K562 (cell line): ENCODE results near the gene SRRM5. TPM values are rescaled to one million over a fixed set of nuclear protein-coding genes. Genes with fewer than 3 reads are reported as not detected.

Experiments used
- ATAC-seq: fragments of 200-7000 bp; cut with Tn5 transposase; 3 replicates; pipeline ENCODE4 v1.9.1; 2020; ENCODE audit warnings: moderate library complexity
- BruUV-seq: library from RNA; stranded (reverse); fragments of 400-500 nt; replicated peaks from 2 replicates; lab custom pipeline; 2021; lab: Mats Ljungman, UMichigan
- CTCF ChIA-PET: fragments of 300-600 bp; formaldehyde crosslinking; extraction: SDS; loops from one replicate; lab custom pipeline; 2021; ENCODE audit warnings: low intra/inter-chr PET ratio; lab: Yijun Ruan, JAX
- POLR2A ChIA-PET: fragments of 300-600, 350-650 bp; sonication (Branson Sonifier 250); formaldehyde crosslinking; extraction: SDS; loops from one replicate; lab custom pipeline; 2021; ENCODE audit warnings: antibody characterized with exemption, inconsistent platforms; lab: Yijun Ruan, JAX
- DNase-seq, 4 experiments: peaks; one replicate each; pipeline versions ENCODE4 v3.0.0 to v3.0.0-alpha.2; 2011 to 2018; ENCODE audit warnings: low spot score in 3 of 4, mixed read lengths in 3 of 4; ENCODE audit errors: extremely low read depth in 1 of 4
- FAIRE-seq: peaks from 2 replicates; lab custom pipeline; 2011; peaks lifted over from hg19 to GRCh38; lab: Jason Lieb, UNC
- H2AFZ ChIP-seq: 2 replicates; pipeline ENCODE4 v1.6.0; 2011; ENCODE audit warnings: low read depth, low read length, control low read depth, inconsistent platforms
- H3K27ac ChIP-seq: fragments of 200-600 bp; 3 replicates; pipeline ENCODE4 v1.8.0; 2011; ENCODE audit warnings: low read depth, mild to moderate bottlenecking, control low read depth, inconsistent platforms, low read length, moderate library complexity, mixed read lengths; ENCODE audit errors: extremely low read depth
- H3K27me3 ChIP-seq, 2 experiments: fragments of 300-600 bp in 1 of 2; 2 replicates in 1 of 2; 3 replicates in 1 of 2; pipeline versions ENCODE4 v1.6.0 to v1.8.0; 2011; ENCODE audit warnings: inconsistent platforms in 2 of 2, low read length in 2 of 2, mild to moderate bottlenecking in 1 of 2, mixed read lengths in 1 of 2, moderate library complexity in 1 of 2; ENCODE audit not compliant: control insufficient read depth in 2 of 2, insufficient read depth in 2 of 2
- H3K36me3 ChIP-seq: fragments of 300-600 bp; 3 replicates; pipeline ENCODE4 v1.8.0; 2011; ENCODE audit warnings: mild to moderate bottlenecking, low read length, inconsistent platforms; ENCODE audit not compliant: control insufficient read depth, insufficient read depth
- H3K4me1 ChIP-seq, 2 experiments: fragments of 200-600 bp in 1 of 2; replicated peaks in 1 of 2; 2 replicates in 1 of 2; 3 replicates in 1 of 2; pipeline versions ENCODE4 v1.5.1 to v1.8.0; 2011; ENCODE audit warnings: inconsistent platforms in 2 of 2, low read length in 2 of 2, mild to moderate bottlenecking in 1 of 2, mixed read lengths in 1 of 2, moderate library complexity in 1 of 2; ENCODE audit not compliant: control insufficient read depth in 2 of 2, insufficient read depth in 2 of 2
- H3K4me2 ChIP-seq: 2 replicates; pipeline ENCODE4 v1.6.1; 2011; ENCODE audit warnings: low read length, control low read depth, inconsistent platforms, mixed read lengths; ENCODE audit not compliant: insufficient read depth
- H3K4me3 ChIP-seq: fragments of 200-600 bp; sonication (generic), shearing (Covaris generic); 2 replicates; pipeline ENCODE4 v1.5.1; 2016; ENCODE audit warnings: control low read depth, inconsistent platforms
- H3K79me2 ChIP-seq: fragments of 200-600 bp; 3 replicates; pipeline ENCODE4 v1.8.0; 2011; ENCODE audit warnings: low read length, inconsistent platforms; ENCODE audit not compliant: control insufficient read depth, insufficient read depth
- H3K9ac ChIP-seq, 2 experiments: 2 replicates each; pipeline versions ENCODE4 v1.6.0 to v1.6.1; 2011; ENCODE audit warnings: low read depth in 2 of 2, low read length in 2 of 2, control low read depth in 1 of 2, inconsistent platforms in 1 of 2, mild to moderate bottlenecking in 1 of 2, mixed read lengths in 1 of 2; ENCODE audit not compliant: insufficient read depth in 1 of 2
- H3K9me1 ChIP-seq: one replicate; pipeline ENCODE4 v1.6.0; 2011; ENCODE audit warnings: inconsistent platforms, mild to moderate bottlenecking, low read length, moderate library complexity; ENCODE audit not compliant: control insufficient read depth, insufficient read depth
- H3K9me3 ChIP-seq: replicated peaks from 2 replicates; pipeline ENCODE4 v1.5.1; 2011; ENCODE audit warnings: low read depth, low read length, inconsistent platforms; ENCODE audit not compliant: control insufficient read depth, insufficient read depth
- H4K20me1 ChIP-seq: replicated peaks from 2 replicates; pipeline ENCODE4 v1.6.1; 2011; ENCODE audit warnings: low read length, inconsistent platforms, mixed read lengths; ENCODE audit not compliant: control insufficient read depth, insufficient read depth
- BCOR ChIP-seq: fragments of 450-650 bp; IDR thresholded peaks from 2 replicates; pipeline ENCODE4 v1.6.1; 2016
- BRD4 ChIP-seq: fragments of 200-600 bp; sonication (generic); IDR thresholded peaks from 2 replicates; pipeline ENCODE4 v1.6.1; 2017; ENCODE audit warnings: inconsistent platforms
- FOXK1 ChIP-seq: sonication (generic); formaldehyde crosslinking; IDR thresholded peaks from 2 replicates; pipeline ENCODE4 v1.8.0; 2022; ENCODE audit warnings: missing genetic modification reagents, mild to moderate bottlenecking, borderline replicate concordance
- KDM2B ChIP-seq: fragments of 250-450 bp; sonication (Bioruptor Pico); IDR thresholded peaks from 2 replicates; pipeline ENCODE4 v1.8.0; 2021; ENCODE audit warnings: mild to moderate bottlenecking, moderate library complexity
- LARP7 ChIP-seq: fragments of 450-650 bp; IDR thresholded peaks from 2 replicates; pipeline ENCODE4 v1.6.1; 2016
- MGA ChIP-seq: fragments of 450-650 bp; IDR thresholded peaks from 2 replicates; pipeline ENCODE4 v1.6.1; 2016; ENCODE audit warnings: mild to moderate bottlenecking, moderate library complexity
- NFIC ChIP-seq: fragments of 450-650 bp; IDR thresholded peaks from 2 replicates; pipeline ENCODE4 v1.6.1; 2017; ENCODE audit warnings: mild to moderate bottlenecking, inconsistent platforms
- RBM25 ChIP-seq: fragments of 200-400 bp; formaldehyde crosslinking; IDR thresholded peaks from 2 replicates; pipeline ENCODE4 v1.6.1; 2018; ENCODE audit warnings: low read length, low read depth, moderate library complexity; ENCODE audit not compliant: severe bottlenecking
- YY1 ChIP-seq, 3 experiments: IDR thresholded peaks; 2 replicates each; pipeline ENCODE4 v1.6.1; 2011; ENCODE audit warnings: low read length in 2 of 3, mild to moderate bottlenecking in 2 of 3, moderate library complexity in 2 of 3, borderline replicate concordance in 1 of 3, control low read depth in 1 of 3, low read depth in 1 of 3; ENCODE audit not compliant: insufficient read depth in 3 of 3, insufficient replicate concordance in 2 of 3, control insufficient read depth in 1 of 3, insufficient read length in 1 of 3; ENCODE audit errors: extremely low read depth in 1 of 3
- WGBS: fragments of 100-300 bp; shearing (Covaris generic); methylation state at CpG from one replicate; pipeline ENCODE4 v1.1.6; 2016; ENCODE audit warnings: low coverage, mixed read lengths; ENCODE audit not compliant: insufficient coverage; ENCODE audit errors: missing lambda C conversion rate; 5-methylcytosine and 5-hydroxymethylcytosine counted together
- in situ Hi-C: fragments of 300-500 bp; cut with MboI; formaldehyde crosslinking; loops from 4 replicates; pipeline ENCODE4 v1.15.0; 2018; ENCODE audit warnings: inconsistent platforms, mixed read lengths
- intact Hi-C: fragments of 100-400 bp; cut with micrococcal nuclease; formaldehyde crosslinking; loops from 2 replicates; pipeline ENCODE4 v1.14.2; 2022
- polyA plus RNA-seq, 8 experiments: library from polyadenylated mRNA; depleted of rRNA in 4 of 8; stranded (reverse) in 5 of 8; unstranded in 3 of 8; fragments of >200 nt; fragmentation: Nextera tagmentation in 2 of 8; fragmentation: Illumina TruSeq in 1 of 8; extraction: Ambion mirVana in 2 of 8; extraction: Trizol in 1 of 8; gene quantifications; 2 replicates each; pipeline versions ENCODE4 v1.2.1 to v1.2.3, GENCODE V29; 2011 to 2014; ENCODE audit warnings: inconsistent platforms in 1 of 8, missing spikeins in 1 of 8
- total RNA-seq, 7 experiments: library from RNA; depleted of rRNA in 6 of 7; stranded (reverse); fragments of >200 nt in 6 of 7; fragmentation: Illumina TruSeq in 2 of 7; extraction: Trizol in 2 of 7; gene quantifications; 2 replicates each; pipeline versions ENCODE4 v1.2.1 to v1.2.3, GENCODE V29; 2011 to 2021; ENCODE audit warnings: low replicate concordance in 1 of 7
- TF ChIP-seq, protein P1 (sequence below): fragments of 250-450 bp; sonication (Bioruptor Pico); IDR thresholded peaks from 2 replicates; pipeline ENCODE4 v1.8.0; 2022; ENCODE audit warnings: inconsistent platforms

Gene SRRM5
- total and polyA plus RNA-seq, 9 of the 15 experiments (the other 6 are each of a cell fraction or from before 2014, with no cell fraction given) = 0.09 to 0.45 (median 0.18) TPM; not detected in 2

- 36% methylated on average over 5 of the region's 5 CpGs for WGBS
- intact Hi-C loops = no loop called here
- ChIA-PET POLR2A (interaction anchor here (0.6 to 1.1 kb wide), 2 partner anchors 9 to 76 kb away, joined by 3 read pairs; no protein-coding TSS in a partner anchor), CTCF (no interaction called here)
- Histone ChIP-seq H3K27ac (no peak overlapping the region), H3K4me1 (peaks cover 11 to 28% of the 10 kb centered on the region in 2 experiments; a peak in 4 of 5 replicates), H3K36me3 (no peaks in the 10 kb centered on the region), H3K9ac (no peak overlapping the region), H3K4me3 (no peak overlapping the region), H2AFZ (no peak overlapping the region), H3K9me1 (no peaks in the 10 kb centered on the region), H3K79me2 (no peaks in the 10 kb centered on the region), H3K9me3 (no peaks in the 10 kb centered on the region), H3K4me2 (no peak overlapping the region), H3K27me3 (no peaks in the 10 kb centered on the region), H4K20me1 (no peaks in the 10 kb centered on the region)
- ATAC-seq = no peak
- FAIRE-seq = no peak
- no TSS peak for BruUV-seq
- in situ Hi-C loops = no loop called here
- no peak for DNase-seq
- peak; percentile 70 for TF ChIP-seq NFIC
- no peak for TF ChIP-seq FOXK1
- peak; percentile 28; the same call in 1 of the 2 replicates for TF ChIP-seq BCOR
- peak; percentile 29 for TF ChIP-seq RBM25
- TF ChIP-seq MGA = peak; percentile 47
- TF ChIP-seq YY1 (IDR thresholded peaks at IDR 0.05; ENCODE audit: borderline replicate concordance in 1 of 3, control insufficient read depth in 1 of 3, extremely low read depth in 1 of 3, insufficient read depth in 3 of 3, insufficient read length in 1 of 3, insufficient replicate concordance in 2 of 3, low read depth in 1 of 3, low read length in 2 of 3) = peak in 1 of 3 experiments; percentile 69
- TF ChIP-seq LARP7 = no peak
- TF ChIP-seq, protein P1, sequence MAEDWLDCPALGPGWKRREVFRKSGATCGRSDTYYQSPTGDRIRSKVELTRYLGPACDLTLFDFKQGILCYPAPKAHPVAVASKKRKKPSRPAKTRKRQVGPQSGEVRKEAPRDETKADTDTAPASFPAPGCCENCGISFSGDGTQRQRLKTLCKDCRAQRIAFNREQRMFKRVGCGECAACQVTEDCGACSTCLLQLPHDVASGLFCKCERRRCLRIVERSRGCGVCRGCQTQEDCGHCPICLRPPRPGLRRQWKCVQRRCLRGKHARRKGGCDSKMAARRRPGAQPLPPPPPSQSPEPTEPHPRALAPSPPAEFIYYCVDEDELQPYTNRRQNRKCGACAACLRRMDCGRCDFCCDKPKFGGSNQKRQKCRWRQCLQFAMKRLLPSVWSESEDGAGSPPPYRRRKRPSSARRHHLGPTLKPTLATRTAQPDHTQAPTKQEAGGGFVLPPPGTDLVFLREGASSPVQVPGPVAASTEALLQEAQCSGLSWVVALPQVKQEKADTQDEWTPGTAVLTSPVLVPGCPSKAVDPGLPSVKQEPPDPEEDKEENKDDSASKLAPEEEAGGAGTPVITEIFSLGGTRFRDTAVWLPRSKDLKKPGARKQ (CRISPR knock-in tag) = no peak
- no peak for TF ChIP-seq KDM2B (CRISPR knock-in tag)
- TF ChIP-seq BRD4 = no peak
Observed at GRCh38 chr19:43631491-43631890, 19.6 kb downstream of the SRRM5 start.
